PFSK-1 (cell line): ENCODE results near the gene SLC8A3.

Experiments
- POLR2AphosphoS5 ChIP-seq: IDR thresholded peaks from 2 replicates; pipeline ENCODE4 v1.6.1; 2012; ENCODE audit warnings: low read depth, mild to moderate bottlenecking, control low read depth, low read length, moderate library complexity
- TF ChIP-seq, protein P1 (sequence below), 2 experiments: IDR thresholded peaks; 2 replicates each; pipeline versions ENCODE4 v1.6.1 to v1.8.0; 2011 to 2012; ENCODE audit warnings: low read depth in 2 of 2, low read length in 2 of 2, control low read depth in 1 of 2, inconsistent platforms in 1 of 2, mild to moderate bottlenecking in 1 of 2, moderate library complexity in 1 of 2; ENCODE audit not compliant: insufficient read depth in 1 of 2

DNA sequence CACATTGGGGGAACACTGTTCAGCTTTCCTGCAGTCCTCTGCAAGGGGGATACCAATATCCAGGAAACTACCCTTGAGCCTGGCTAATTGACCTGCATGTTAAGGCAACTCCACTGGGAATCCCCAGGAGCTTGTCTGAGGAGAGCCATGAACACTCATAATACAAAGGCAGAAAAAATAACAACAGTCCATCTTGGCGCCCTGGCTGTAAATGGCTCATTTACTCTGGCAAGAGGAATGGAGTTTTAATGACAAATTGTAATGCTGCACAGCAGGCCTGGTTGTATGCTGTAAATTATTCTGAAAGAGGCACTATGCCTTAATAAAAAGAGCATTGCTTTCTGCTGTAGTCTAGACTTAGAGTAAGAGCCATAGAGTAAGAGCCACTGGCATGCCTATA lies 58.3 kb downstream of the SLC8A3 start:
- no peak for TF ChIP-seq POLR2AphosphoS5
- TF ChIP-seq, protein P1, sequence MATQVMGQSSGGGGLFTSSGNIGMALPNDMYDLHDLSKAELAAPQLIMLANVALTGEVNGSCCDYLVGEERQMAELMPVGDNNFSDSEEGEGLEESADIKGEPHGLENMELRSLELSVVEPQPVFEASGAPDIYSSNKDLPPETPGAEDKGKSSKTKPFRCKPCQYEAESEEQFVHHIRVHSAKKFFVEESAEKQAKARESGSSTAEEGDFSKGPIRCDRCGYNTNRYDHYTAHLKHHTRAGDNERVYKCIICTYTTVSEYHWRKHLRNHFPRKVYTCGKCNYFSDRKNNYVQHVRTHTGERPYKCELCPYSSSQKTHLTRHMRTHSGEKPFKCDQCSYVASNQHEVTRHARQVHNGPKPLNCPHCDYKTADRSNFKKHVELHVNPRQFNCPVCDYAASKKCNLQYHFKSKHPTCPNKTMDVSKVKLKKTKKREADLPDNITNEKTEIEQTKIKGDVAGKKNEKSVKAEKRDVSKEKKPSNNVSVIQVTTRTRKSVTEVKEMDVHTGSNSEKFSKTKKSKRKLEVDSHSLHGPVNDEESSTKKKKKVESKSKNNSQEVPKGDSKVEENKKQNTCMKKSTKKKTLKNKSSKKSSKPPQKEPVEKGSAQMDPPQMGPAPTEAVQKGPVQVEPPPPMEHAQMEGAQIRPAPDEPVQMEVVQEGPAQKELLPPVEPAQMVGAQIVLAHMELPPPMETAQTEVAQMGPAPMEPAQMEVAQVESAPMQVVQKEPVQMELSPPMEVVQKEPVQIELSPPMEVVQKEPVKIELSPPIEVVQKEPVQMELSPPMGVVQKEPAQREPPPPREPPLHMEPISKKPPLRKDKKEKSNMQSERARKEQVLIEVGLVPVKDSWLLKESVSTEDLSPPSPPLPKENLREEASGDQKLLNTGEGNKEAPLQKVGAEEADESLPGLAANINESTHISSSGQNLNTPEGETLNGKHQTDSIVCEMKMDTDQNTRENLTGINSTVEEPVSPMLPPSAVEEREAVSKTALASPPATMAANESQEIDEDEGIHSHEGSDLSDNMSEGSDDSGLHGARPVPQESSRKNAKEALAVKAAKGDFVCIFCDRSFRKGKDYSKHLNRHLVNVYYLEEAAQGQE (IDR thresholded peaks at IDR 0.05; ENCODE audit: insufficient read depth in 1 of 2, low read depth in 2 of 2, low read length in 2 of 2): no peak
